Left lung (tissue), 10 donors: ENCODE results near the gene LRRC4B. TPM values are rescaled to one million over a fixed set of nuclear protein-coding genes. Genes with fewer than 3 reads are reported as not detected.

Source experiments
- ATAC-seq: fragments of 200-7000 bp; cut with Tn5 transposase; one replicate; pipeline ENCODE4 v1.9.1; 2020; ENCODE audit warnings: moderate library complexity
- DNase-seq, 4 donors: peaks; one replicate each; pipeline ENCODE4 v3.0.0-alpha.2; 2013 to 2020
- H3K27ac ChIP-seq, 2 donors: fragments of 200-600 bp; sonication (generic) in 1 of 2; one replicate each; pipeline versions ENCODE4 v1.5.0 to v1.8.0; 2020 to 2021
- H3K27me3 ChIP-seq, 2 donors: fragments of 200-600 bp; sonication (generic) in 1 of 2; one replicate each; pipeline versions ENCODE4 v1.5.0 to v1.8.0; 2020 to 2021
- H3K36me3 ChIP-seq, 2 donors: fragments of 200-600 bp; sonication (generic) in 1 of 2; one replicate each; pipeline versions ENCODE4 v1.5.0 to v1.8.0; 2020 to 2021
- H3K4me1 ChIP-seq, 2 donors: fragments of 200-600 bp; one replicate each; pipeline ENCODE4 v1.8.0; 2021
- H3K4me3 ChIP-seq, 2 donors: fragments of 200-600 bp; sonication (generic) in 1 of 2; one replicate each; pipeline versions ENCODE4 v1.5.0 to v1.8.0; 2020 to 2021; ENCODE audit warnings: mild to moderate bottlenecking in 1 of 2
- H3K9me3 ChIP-seq, 2 donors: fragments of 200-600 bp; sonication (generic) in 1 of 2; one replicate each; pipeline versions ENCODE4 v1.5.0 to v1.8.0; 2020 to 2021
- CTCF ChIP-seq, 2 donors: fragments of 200-600 bp; sonication (generic) in 1 of 2; IDR thresholded peaks; one replicate each; pipeline versions ENCODE4 v1.5.0 to v1.8.0; 2021; ENCODE audit warnings: antibody characterized with exemption in 2 of 2
- intact Hi-C, 2 donors: fragments of 100-400 bp; cut with DNase I; formaldehyde crosslinking; loops; one replicate each; pipeline versions ENCODE4 v1.11.2 to v1.14.2; 2022
- polyA plus RNA-seq, 6 donors: library from polyadenylated mRNA; unstranded; fragments of 120-200 nt; gene quantifications; one replicate each; pipeline ENCODE4 v1.2.1, GENCODE V29; 2013; ENCODE audit not compliant: insufficient read length in 6 of 6
- total RNA-seq, 2 donors: library from RNA; stranded (reverse); fragmentation: NEBNext Ultra II Directional; extraction: Animal tissue kit (Norgen Biotek cat#: 25700); gene quantifications; one replicate each; pipeline ENCODE4 v1.2.1, GENCODE V29; 2021
- donor health status: DM: no; HTN: yes; CAD: no.
- donor health status: DM: no; HTN: no; CAD: no.

The LRRC4B gene
- total and polyA plus RNA-seq, 8 donors: 2.8 to 14.3 (median 10.0) TPM

DNA sequence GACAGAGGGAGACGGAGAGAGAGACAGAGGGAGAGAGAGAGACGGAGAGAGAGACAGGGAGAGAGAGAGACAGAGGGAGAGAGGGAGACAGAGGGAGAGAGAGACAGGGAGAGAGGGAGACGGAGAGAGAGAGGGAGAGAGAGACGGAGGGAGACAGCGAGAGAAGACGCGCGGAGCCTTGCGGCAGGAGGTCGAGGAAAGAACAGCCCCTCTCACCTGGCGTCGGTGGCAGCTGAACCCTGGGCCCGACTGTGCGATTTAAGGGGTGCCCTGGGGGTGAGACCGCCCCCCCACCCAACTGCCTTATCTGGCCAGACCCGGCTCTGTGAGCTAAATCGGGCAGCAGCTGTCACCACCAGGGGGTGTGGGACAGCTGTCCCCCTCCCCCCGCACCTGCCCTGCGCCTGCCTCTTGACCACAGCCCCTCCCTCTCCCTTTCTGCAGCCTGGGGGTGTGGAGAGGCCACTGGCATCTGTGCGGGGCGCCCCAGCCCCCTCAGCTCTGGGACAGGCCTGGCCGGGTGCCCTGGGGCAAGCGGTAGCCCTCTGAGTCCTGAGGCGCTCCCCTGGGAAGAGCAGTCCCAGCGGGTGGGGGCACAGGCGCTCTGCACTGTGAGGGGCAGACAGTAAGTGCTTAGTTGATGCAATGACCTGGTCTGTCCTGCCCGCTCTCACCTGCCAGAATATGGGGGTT lies 68.0 kb downstream of the LRRC4B start:
- Histone ChIP-seq H3K27ac (no peak overlapping the region), H3K36me3 (no peaks in the 10 kb centered on the region), H3K9me3 (no peaks in the 10 kb centered on the region), H3K27me3 (no peaks in the 10 kb centered on the region), H3K4me3 (no peak overlapping the region), H3K4me1 (no peaks in the 10 kb centered on the region)
- intact Hi-C loops: no loop called here
- DNase-seq: peak in 1 of 4 donors; percentile 62
- TF ChIP-seq CTCF (IDR thresholded peaks at IDR 0.05): no peak
- ATAC-seq: peak; percentile 56

DNA sequence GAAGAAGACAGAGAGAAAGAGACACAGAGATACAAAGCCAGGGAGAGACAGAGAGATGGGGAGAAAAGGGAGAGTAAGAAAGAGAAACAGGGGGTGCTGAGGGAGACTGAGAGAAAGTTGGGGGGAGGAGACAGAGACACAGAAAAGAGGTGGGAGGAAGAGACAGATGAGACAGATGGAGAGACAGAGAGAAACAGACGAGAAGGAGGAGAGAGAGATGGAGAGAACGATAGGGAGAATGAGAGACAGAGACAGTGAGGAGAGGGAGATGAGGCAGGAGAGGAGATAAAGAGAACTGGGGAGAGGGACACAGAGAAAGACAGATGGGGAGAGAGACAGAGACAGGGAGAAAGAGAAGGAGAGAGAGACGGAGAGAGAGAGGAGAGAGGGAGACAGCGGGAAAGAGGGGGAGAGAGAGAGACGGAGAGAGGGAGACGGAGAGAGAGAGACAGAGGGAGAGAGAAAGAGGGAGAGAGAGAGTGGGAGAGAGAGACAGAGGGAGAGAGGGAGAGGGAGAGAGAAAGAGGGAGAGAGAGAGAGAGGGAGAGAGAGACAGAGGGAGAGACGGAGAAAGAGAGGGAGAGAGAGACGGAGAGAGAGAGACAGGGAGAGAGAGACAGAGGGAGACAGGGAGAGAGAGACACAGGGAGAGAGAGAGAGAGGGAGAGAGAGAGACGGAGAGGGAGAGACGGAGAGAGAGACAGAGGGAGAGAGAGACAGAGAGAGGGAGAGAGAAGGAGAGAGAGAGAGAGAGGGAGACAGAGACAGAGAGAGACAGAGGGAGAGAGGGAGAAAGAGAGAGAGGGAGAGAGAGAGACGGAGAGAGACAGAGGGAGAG lies 69.8 kb downstream of the LRRC4B start:
- Histone ChIP-seq H3K4me3 (no peak overlapping the region), H3K36me3 (no peaks in the 10 kb centered on the region), H3K9me3 (no peaks in the 10 kb centered on the region), H3K4me1 (no peaks in the 10 kb centered on the region), H3K27ac (no peak overlapping the region), H3K27me3 (no peaks in the 10 kb centered on the region)
- intact Hi-C loops: no loop called here
- ATAC-seq (no peak), DNase-seq (no peak)
- TF ChIP-seq CTCF (IDR thresholded peaks at IDR 0.05): no peak

- no peaks in the 10 kb centered on the region for H3K9me3 ChIP-seq
- ATAC-seq: no peak
- no peak overlapping the region for H3K27ac ChIP-seq
- intact Hi-C loops: no loop called here
- no peak overlapping the region for H3K4me3 ChIP-seq
- peaks cover 0 to 4% of the 10 kb centered on the region in 2 donors for H3K4me1 ChIP-seq
- TF ChIP-seq CTCF (IDR thresholded peaks at IDR 0.05): no peak
- peak in 1 of 4 donors; percentile 29 for DNase-seq
- no peaks in the 10 kb centered on the region for H3K36me3 ChIP-seq
- no peaks in the 10 kb centered on the region for H3K27me3 ChIP-seq
Measured at GRCh38 chr19:50497022-50497405, 71.2 kb downstream of the LRRC4B start.

- no peaks in the 10 kb centered on the region for H3K9me3 ChIP-seq
- ATAC-seq (peak; percentile 8), DNase-seq (peak in 1 of 4 donors; percentile 61)
- TF ChIP-seq CTCF (IDR thresholded peaks at IDR 0.05): no peak
- H3K4me3 ChIP-seq: no peak overlapping the region
- H3K27ac ChIP-seq: no peak overlapping the region
- no peaks in the 10 kb centered on the region for H3K36me3 ChIP-seq
- intact Hi-C loops: no loop called here
- no peaks in the 10 kb centered on the region for H3K27me3 ChIP-seq
- peaks cover 0 to 8% of the 10 kb centered on the region in 2 donors for H3K4me1 ChIP-seq
Measured at GRCh38 chr19:50496189-50497021, 71.8 kb downstream of the LRRC4B start.
